HCT116 (cell line): ENCODE results near the gene LRRC71.

ENCODE experiments used
- CEBPB ChIP-seq: IDR thresholded peaks from 2 replicates; pipeline ENCODE4 v1.6.1; 2012; ENCODE audit warnings: low read depth
- CTCF ChIP-seq, 3 experiments: fragments of 200-600 bp in 1 of 3; sonication (generic) in 1 of 3; IDR thresholded peaks in 2 of 3; conservative IDR thresholded peaks in 1 of 3; 2 replicates each; pipeline ENCODE4 v1.5.1; 2012 to 2017; ENCODE audit warnings: low read depth in 2 of 3, low read length in 2 of 3, antibody characterized with exemption in 1 of 3, borderline replicate concordance in 1 of 3, control low read depth in 1 of 3, mild to moderate bottlenecking in 1 of 3, mixed read lengths in 1 of 3, mixed run types in 1 of 3, moderate library complexity in 1 of 3; ENCODE audit not compliant: insufficient read depth in 1 of 3

GRCh38 chr1:156905651-156906050 lies 14.8 kb upstream of the LRRC71 start:
- TF ChIP-seq CTCF (IDR thresholded peaks at IDR 0.05 in 2 of 3, conservative IDR thresholded peaks at IDR 0.05 in 1 of 3; ENCODE audit: borderline replicate concordance in 1 of 3, insufficient read depth in 1 of 3, low read depth in 2 of 3, low read length in 2 of 3) (no peak), CEBPB (no peak)
